AG09309 (cell line): ENCODE measurements around the gene ITPRIPL2.

ENCODE experiments used
- DNase-seq: peaks from one replicate; pipeline ENCODE4 v3.0.0-alpha.2; 2010; ENCODE audit warnings: low read depth
- H3K4me3 ChIP-seq: 2 replicates; pipeline ENCODE4 v1.5.1; 2011; ENCODE audit warnings: mild to moderate bottlenecking, low read depth, low read length, moderate library complexity; ENCODE audit not compliant: control insufficient read depth
- CTCF ChIP-seq: IDR thresholded peaks from 2 replicates; pipeline ENCODE4 v1.5.1; 2011; ENCODE audit warnings: mild to moderate bottlenecking, low read depth, low read length, inconsistent platforms; ENCODE audit not compliant: insufficient read depth, control insufficient read depth; ENCODE audit errors: missing control alignments

ITPRIPL2 gene

GRCh38 chr16:19151310-19151709 is 37.5 kb downstream of the ITPRIPL2 start:
- TF ChIP-seq CTCF = no peak
- no peak overlapping the region for H3K4me3 ChIP-seq
- no peak for DNase-seq

- DNase-seq = no peak
- H3K4me3 ChIP-seq = no peak overlapping the region
- no peak for TF ChIP-seq CTCF
Measured at GRCh38 chr16:19152042-19152441, 38.3 kb downstream of the ITPRIPL2 start.

GRCh38 chr16:19153876-19154275 is 40.1 kb downstream of the ITPRIPL2 start:
- no peak for DNase-seq
- no peak overlapping the region for H3K4me3 ChIP-seq

GRCh38 chr16:19162085-19162484 is 48.3 kb downstream of the ITPRIPL2 start:
- no peak for DNase-seq
- TF ChIP-seq CTCF = no peak
- no peak overlapping the region for H3K4me3 ChIP-seq

More at GRCh38 chr16:19153876-19154275, 40.1 kb downstream of the ITPRIPL2 start:
- TF ChIP-seq CTCF = no peak

- DNase-seq = no peak
- H3K4me3 ChIP-seq = no peak overlapping the region
- TF ChIP-seq CTCF = no peak
Measured at GRCh38 chr16:19163215-19163614, 49.5 kb downstream of the ITPRIPL2 start.

GRCh38 chr16:19164285-19164684 is 50.5 kb downstream of the ITPRIPL2 start:
- no peak for DNase-seq
- no peak overlapping the region for H3K4me3 ChIP-seq
- TF ChIP-seq CTCF = no peak

- no peak for TF ChIP-seq CTCF
- no peak overlapping the region for H3K4me3 ChIP-seq
- no peak for DNase-seq
Measured at GRCh38 chr16:19165101-19165500, 51.3 kb downstream of the ITPRIPL2 start.
